GM19238 (cell line): Measurements from ENCODE around the gene OR5A2.
"Not testable (repeated sequence)": the region's sequence is repeated elsewhere in the genome, so short reads cannot be mapped to it uniquely, and the experiment has no call there.

Experiments
- DNase-seq: peaks from one replicate; pipeline ENCODE4 v3.0.0; 2011; ENCODE audit warnings: low spot score; ENCODE audit not compliant: insufficient read length

OR5A2 gene

DNA sequence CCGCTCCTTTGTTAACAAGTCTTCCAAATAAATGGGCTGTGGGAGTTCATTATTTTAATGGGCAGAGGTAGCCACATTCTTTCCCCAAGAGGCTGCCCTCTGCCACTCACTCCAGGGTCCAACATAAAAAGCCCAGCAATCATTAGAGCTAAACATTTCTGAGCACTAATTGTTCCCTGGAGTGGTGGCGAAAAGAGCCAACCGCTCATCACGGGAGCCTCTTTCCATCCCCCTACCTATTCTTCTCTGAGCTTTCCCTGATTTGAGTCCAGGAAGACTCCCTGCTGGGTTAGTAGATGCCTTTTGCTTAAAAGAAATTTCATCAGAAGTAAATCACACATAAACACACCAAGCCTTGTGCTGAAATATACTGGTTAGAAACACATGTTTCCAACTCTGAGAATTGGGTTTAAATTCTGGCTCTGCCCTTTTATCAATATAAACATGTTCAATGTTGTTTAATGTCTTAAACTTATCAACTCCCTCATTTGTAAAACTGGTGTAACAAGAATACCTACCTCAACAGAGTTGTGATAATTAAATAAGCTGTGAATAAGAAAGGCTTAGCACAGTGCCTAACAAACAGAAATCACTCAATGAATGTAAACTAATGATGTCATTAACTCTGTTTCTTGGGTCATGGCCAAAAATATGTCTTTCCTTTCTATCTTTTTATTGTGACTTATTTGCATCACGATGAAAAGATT, at the start of gene OR5A2:
Gene OR5A2, minus strand, starts transcription at position 53 of the 707 bp plus-strand sequence. CDS start 3,460 bp downstream, outside the sequence.
- no peak for DNase-seq

DNA sequence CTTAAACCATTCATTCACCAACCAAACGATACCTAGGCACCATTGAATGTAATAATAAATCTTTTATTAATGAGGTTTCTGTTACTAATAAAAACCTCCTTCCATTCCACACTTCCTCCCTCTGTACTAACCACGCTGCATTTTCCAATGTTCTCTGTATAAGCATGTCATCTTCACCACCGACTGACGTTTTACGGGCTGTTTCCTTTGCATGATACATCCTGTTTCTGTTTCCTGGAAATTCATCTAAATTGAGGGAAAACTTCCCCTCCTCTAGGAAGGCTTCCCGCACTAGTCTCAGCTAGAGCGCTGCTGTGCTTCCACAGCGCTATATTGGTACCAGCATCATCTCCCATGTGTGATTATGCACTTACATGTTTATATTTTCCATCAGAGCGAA, 49.0 kb upstream of the OR5A2 start:
- DNase-seq: no peak

- DNase-seq: no peak
These were observed 46.8 kb upstream of the OR5A2 start, which contains the start of gene OR4D10 for GRCh38 chr11:59473015-59473414. Gene OR4D10, plus strand, starts transcription at chr11:59473315. Its CDS starts 4,115 bp downstream, at chr11:59477430.

DNA sequence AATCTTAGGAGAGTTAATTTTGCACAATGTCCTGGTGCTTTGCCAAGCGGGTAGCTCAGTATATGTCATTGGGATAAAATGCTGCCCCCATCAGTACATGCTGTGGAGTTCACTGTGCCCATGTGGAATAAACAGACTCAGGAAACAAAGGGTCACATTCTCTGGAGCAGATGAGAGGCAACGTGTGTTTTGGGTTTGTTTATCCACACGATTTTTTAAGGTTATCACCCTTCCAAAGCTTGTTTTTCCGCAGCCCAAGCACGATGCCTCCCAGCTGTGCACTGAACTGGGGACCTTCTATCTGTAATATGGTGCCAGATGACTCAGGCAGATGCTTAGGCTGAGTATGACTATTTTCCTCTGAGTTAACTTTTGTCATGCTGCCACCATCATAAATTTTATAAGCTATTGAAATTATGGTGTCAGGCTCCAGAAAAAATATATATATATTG, 37.0 kb upstream of the OR5A2 start:
- no peak for DNase-seq

- no peak for DNase-seq
These were observed 33.7 kb upstream of the OR5A2 start for GRCh38 chr11:59459916-59460315.

- DNase-seq: no peak
These were observed 30.4 kb upstream of the OR5A2 start, which contains the start of gene OR4D6 for GRCh38 chr11:59456661-59457060. Gene OR4D6, plus strand, starts transcription at chr11:59456961. Its CDS starts 0 bp downstream, at chr11:59456961.

DNA sequence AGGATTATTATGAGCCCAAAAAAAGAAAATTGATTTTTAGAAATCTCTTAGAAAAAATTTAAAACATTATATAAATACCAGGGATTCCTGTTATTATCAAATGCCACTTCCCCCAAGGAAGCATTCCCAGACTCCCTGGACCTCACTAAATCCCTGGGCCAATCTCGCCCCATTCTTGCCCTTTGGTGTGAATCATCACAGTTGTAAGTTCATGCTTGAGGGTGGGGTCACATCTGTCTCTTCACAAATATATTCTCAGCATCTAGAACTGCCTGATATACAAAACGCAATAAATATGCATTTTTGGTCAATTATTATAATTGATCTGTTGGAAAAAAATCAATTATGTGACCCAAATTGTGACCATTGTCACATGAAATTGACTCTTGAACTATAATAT, 22.3 kb upstream of the OR5A2 start:
- DNase-seq: no peak

GRCh38 chr11:59445624-59446023, 19.4 kb upstream of the OR5A2 start:
- DNase-seq: not testable (repeated sequence)

GRCh38 chr11:59437770-59438169, 11.6 kb upstream of the OR5A2 start:
- no peak for DNase-seq

- DNase-seq: no peak
These were observed 10.0 kb upstream of the OR5A2 start, which contains the start of gene OR5A1 for GRCh38 chr11:59436169-59436568. Gene OR5A1, plus strand, starts transcription at chr11:59436469. Its CDS starts 6,700 bp downstream, at chr11:59443169.

DNA sequence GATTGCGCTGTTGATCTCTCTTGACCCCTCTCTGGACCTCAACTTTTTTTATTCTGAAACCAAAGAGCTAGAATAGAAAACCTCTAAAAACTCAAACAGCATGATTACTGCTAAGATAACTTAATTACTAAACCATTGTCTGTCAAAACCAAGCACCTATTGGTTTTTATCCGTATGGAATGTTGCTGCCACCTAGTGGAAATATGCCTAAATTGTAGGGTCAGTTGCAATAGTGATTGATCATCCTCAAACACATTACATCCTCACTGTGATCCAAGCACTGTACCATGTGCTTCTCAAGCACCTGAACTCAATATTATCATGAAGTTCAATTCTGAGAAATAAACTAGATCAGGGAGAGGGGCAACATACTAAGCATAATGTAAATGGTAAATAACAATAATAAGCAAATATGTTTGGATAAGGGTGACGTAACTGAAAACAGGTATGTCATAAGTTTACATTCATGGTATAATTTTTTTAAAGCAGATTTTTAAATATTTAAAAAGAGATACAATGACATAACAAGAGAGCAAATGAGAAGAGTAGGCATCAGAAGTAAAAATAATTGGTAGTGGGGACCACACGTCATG, 3.8 kb upstream of the OR5A2 start:
- DNase-seq: peak; percentile 19

GRCh38 chr11:59427068-59427382, 812 bp upstream of the OR5A2 start:
- no peak for DNase-seq

GRCh38 chr11:59425131-59425530, 1.1 kb downstream of the OR5A2 start:
- no peak for DNase-seq

DNA sequence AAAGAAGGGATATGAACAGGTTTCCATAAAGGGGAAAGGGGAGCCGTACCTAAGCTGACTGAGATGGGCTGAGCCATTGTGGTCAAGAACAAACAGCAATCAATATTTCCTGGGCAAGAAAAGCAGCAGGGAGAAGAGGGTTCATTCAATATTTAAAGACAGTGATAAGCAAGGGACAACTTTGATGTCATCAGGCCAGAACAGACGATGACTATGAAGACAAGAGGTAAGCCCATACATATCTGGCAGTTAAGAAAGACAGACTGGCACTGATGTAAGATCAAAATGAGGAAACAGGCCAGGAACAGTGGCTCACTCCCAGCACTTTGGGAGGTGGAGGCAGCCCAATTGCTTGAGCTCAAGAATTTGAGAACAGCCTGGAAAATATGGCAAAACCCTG, 2.4 kb downstream of the OR5A2 start:
- no peak for DNase-seq

DNA sequence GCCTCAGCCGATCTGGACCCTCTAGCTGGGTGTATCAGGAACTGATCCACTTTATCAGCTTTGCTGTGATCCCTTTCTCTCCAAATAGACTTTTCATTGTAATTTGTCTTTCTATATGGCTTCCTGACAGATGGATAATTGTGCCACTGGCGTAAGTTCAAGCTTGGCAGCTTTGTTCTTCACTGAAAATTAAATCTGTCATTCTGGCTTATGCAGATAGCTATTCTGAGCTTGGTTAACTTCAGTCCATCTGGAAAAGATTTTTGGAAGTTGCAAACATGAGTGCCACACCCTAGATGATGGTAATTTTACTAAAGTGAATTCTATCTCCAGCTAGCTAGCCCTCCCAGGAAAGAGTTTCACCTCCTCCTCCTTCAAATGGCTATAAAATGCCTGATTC, 8.1 kb downstream of the OR5A2 start:
- no peak for DNase-seq

DNA sequence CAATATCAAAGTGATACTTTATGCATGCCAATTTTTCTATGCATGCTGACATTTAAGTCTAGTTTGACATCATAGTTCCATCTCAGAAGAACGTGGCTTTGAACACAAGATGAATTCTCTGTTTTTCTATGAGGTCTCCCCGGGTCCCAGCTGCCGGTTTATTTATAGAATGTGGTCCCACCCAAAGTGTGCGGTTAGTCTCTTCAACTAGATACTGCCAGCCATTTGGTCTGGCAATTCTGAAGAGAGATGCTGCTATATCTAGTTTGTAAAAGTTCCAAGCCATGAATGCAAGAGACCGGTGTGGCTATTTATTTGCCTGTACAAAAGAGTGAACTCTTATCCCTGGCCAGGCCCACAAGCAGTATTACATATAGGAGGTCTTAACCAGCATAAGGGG, 9.2 kb downstream of the OR5A2 start:
- DNase-seq: no peak

DNA sequence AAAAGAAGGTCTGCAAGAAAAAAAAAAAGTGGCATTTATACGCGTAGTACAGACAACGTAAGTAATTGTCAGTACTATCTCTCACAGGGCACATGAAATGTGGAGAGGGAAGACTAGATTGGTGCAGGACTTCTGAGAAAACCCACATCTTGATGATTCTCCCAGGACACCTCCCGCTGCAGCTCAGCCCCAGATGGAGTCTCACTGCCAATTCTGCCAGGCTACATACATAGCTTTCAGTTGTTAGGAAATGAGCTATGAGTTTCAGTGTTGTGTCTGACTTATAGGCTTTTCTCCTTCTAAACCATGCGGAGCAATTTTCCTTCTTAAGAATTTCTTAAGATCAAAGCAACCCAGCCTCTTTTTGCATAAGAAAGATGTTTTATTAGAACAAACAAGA, 9.6 kb downstream of the OR5A2 start:
- no peak for DNase-seq

DNA sequence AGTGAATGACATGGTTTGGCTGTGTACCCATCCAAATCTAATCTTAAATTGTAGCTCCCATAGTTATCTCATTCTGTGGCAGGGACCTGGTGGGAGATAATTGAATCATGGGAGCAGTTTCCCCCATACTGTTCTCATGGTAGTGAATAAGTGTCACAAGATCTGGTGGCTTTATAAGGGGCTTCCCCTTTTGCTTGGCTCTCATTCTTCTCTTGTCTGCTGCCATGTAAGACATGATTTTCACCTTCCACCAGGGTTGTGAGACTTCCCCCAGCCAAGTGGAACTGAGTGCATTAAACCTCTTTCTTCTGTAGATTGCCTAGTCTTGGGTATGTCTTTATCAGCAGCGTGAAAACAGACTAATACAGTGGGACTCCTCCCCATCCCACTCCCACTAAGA, 11.1 kb downstream of the OR5A2 start:
- DNase-seq: no peak

DNA sequence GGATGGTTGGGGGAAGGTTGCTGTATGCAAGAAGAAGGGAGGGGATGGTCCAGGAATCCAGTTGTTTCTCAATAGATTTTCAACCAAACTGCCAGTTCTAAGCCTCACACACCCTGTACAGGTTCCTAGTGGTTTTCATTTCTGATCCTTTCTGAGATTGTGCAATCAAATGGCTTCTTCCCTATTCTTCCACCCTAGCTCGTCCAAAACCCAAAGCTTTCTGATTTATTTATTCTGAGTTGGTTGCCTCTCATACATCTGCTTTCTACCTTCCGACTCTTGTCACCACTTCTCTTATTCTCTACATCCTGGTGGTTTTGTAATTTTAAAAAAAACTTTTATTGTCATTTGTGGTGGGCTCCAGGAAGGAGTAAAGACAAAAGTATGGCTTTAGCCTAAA, 12.6 kb downstream of the OR5A2 start:
- DNase-seq: no peak

GRCh38 chr11:59403546-59403945, 22.7 kb downstream of the OR5A2 start:
- DNase-seq: no peak

- no peak for DNase-seq
These were observed 25.0 kb downstream of the OR5A2 start for GRCh38 chr11:59401262-59401552.

DNA sequence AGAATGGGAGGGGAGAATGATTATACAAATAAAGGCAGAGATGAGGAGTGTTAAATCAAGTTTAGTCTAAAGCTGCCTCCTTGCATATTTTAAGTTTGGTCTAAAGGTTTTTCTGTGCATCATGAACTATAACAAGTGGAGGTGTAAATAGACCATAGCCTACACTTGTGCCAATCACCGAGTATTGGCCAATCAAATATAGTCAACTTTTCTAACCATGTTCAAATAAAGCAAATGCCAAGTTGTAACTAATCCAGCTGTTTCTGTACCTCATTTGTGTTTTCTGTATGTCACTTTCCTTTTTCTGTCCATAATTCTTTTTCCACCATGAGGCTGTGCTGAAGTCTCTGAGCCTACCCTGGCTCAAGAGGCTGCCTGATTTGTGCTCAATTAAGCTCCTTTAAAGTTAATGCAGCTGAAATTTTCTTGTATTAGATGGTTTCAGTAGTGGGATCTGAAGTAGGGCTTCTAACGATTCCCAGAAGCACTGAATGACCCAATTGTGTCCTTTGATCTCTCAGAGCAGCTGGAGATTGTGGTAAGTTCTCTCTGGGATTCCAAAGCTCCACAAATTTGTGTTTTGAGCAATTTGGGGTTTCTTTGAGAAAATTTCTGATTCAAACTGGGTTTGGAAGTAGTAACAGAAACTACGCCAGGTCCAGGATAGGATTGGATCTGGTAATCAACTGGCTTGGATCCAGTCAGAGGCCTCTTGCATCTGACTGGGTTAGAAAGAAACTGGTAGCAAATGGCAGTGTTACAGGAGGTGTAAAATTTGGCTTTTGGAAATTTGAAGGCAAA, 25.6 kb downstream of the OR5A2 start:
- no peak for DNase-seq
